Activated T-helper 2 cell treated with anti-CD3 and anti-CD28 coated beads, Interferon-gamma antibody, Interleukin-2, Interleukin-4, amounts not matched to agents 10 μg/mL and 5 μg/mL and 100 μg/mL, durations not matched to agents 14 hours and 24 hours and 36 hours (primary cell): ENCODE data around the gene GLP1R. TPM values are rescaled to one million over a fixed set of nuclear protein-coding genes. Genes with fewer than 3 reads are reported as not detected.
"Not testable (repeated sequence)": the region's sequence is repeated elsewhere in the genome, so short reads cannot be mapped to it uniquely, and the experiment has no call there.

Experiments used
- DNase-seq: peaks from one replicate; pipeline ENCODE4 v3.0.0; 2021; ENCODE audit warnings: low spot score
- H3K27ac Mint-ChIP-seq: one replicate; pipeline ENCODE4 v1.8.0; 2021; ENCODE audit warnings: mixed read lengths
- H3K27me3 Mint-ChIP-seq: one replicate; pipeline ENCODE4 v1.8.0; 2021; ENCODE audit warnings: low read depth, mixed read lengths
- H3K36me3 Mint-ChIP-seq: one replicate; pipeline ENCODE4 v1.8.0; 2021; ENCODE audit warnings: low read depth, mixed read lengths
- H3K4me1 Mint-ChIP-seq: one replicate; pipeline ENCODE4 v1.8.0; 2021; ENCODE audit warnings: low read depth, mixed read lengths
- H3K4me3 Mint-ChIP-seq: one replicate; pipeline ENCODE4 v1.8.0; 2021; ENCODE audit warnings: low read depth, mild to moderate bottlenecking, moderate library complexity, mixed read lengths
- H3K9me3 Mint-ChIP-seq: one replicate; pipeline ENCODE4 v1.8.0; 2021; ENCODE audit warnings: mixed read lengths
- intact Hi-C: fragments of 100-400 bp; cut with micrococcal nuclease; formaldehyde crosslinking; loops from one replicate; pipeline ENCODE4 v1.15.1; 2023
- total RNA-seq: library from RNA; stranded (reverse); gene quantifications from 2 replicates; pipeline ENCODE4 v1.2.3, GENCODE V29; 2022

GLP1R gene
- total RNA-seq, 1 donor from 2014 or later: 0.05 TPM

DNA sequence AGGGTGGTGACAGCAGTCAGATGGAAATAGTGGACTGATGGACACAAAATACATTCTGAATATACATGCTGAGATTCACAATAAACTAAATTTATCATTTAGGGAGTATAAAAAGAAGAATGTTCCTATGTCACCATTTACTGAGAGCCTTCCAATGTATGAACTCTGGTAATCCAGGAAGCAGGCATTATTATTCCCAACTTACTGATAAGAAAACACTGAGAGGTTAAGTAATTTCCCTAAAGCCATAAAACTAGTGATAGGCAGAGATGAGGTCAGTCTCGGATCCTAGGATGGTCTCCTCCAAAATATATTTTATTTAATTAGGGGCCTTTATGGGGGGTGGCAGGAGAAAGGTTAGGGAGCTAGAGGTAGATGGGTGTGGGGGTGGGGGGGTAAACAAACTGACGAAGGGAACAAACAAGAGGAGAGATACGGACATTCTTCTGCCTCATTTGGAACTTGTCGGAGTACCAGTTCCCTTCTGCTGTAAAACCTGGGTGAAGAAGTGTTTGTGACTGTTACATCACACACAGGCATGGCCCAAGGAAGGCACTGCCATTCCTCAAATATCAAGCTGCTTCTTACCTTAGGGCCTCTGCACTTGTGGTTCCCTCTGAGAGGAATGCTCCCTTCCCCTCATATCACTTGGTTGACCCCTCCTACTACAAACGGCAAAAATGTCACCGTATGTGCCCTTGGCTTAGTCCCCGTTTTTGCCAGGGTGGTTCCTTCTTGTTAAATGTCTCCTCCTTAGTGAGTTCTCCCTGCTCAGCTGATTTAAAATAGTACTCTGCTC lies 59.7 kb downstream of the GLP1R start:
- Mint-ChIP-seq H3K4me3 (no peak overlapping the region), H3K36me3 (peaks cover 70% of the 10 kb centered on the region), H3K4me1 (peaks cover 50% of the 10 kb centered on the region), H3K27me3 (no peaks in the 10 kb centered on the region), H3K27ac (no peak overlapping the region), H3K9me3 (no peaks in the 10 kb centered on the region)
- DNase-seq: no peak
- intact Hi-C loops: no loop called here

DNA sequence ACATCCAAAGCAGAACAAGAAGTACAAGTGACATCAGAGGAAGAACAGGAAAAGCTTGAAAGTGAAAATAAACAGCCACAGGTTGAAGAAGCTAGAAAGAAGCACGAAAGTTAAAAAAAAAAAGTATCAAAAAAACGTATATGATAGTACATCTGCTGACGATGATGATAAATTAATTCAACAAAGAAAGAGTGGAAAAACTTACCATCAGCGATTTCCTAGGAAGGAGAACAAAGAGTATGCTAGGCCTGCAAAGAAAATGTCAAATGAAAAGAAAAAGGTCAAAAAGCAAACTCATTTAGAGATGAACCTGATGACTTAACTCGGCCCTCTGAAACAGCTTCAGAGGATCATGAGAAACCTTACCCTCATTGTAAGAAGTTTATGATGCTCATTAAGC lies 62.7 kb downstream of the GLP1R start:
- H3K36me3 Mint-ChIP-seq: peaks cover 44% of the 10 kb centered on the region

DNA sequence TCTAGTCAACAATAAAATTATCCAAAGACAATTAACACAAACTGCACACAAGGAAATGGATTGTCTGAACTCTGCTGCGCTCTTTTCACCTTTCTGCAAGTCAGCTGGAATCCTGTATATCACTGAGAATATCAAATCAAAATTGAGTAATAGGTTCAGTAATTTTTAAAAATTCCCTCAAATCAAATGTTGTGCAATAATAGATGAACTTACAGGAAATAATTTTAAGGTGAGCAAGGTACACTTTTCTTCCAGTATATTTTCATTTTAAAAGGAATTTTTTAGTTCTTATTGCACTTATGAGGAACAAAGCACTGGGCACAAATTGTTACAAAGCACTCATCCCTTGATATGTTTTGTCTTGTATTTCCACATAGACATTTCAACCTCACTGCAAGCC lies 65.2 kb downstream of the GLP1R start:
- intact Hi-C loops: loop anchor here (5.0 to 10.0 kb wide), 5 partner anchors 81 to 1961 kb away; partner anchors contain the start of genes DNAH8, NFYA and OARD1

More for the DNA sequence above, 62.7 kb downstream of the GLP1R start:
- Mint-ChIP-seq H3K27me3 (no peaks in the 10 kb centered on the region), H3K9me3 (no peaks in the 10 kb centered on the region), H3K4me3 (peak overlapping the region; percentile 93), H3K27ac (peak overlapping the region; percentile 100), H3K4me1 (peaks cover 63% of the 10 kb centered on the region)
- intact Hi-C loops: loop anchor here (1.0 to 10.0 kb wide), 8 partner anchors 25 to 1964 kb away; partner anchors contain the start of genes DNAH8, NFYA and OARD1
- DNase-seq: no peak

DNA sequence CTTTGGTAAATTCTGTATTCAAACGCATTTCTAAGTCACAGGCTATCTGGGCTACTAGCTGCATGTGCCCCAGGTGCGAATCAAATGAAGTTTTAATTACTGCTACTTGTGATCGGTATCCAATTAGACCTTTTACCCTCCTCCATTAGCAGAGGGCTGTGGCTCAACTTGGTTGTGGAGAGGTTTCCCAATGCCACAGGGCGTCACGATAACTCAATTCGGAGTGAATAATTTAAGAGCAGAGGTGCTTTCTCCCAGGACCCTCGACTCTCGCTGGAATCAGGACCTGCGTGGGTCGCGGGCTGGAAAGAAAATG lies 65.8 kb downstream of the GLP1R start:
- intact Hi-C loops: loop anchor here (5.0 to 10.0 kb wide), 5 partner anchors 82 to 1960 kb away; partner anchors contain the start of genes DNAH8, NFYA and OARD1
- H3K27me3 Mint-ChIP-seq: no peaks in the 10 kb centered on the region

More for the DNA sequence above, 65.2 kb downstream of the GLP1R start:
- peak overlapping the region; percentile 99 for H3K27ac Mint-ChIP-seq
- peaks cover 24% of the 10 kb centered on the region for H3K36me3 Mint-ChIP-seq
- H3K9me3 Mint-ChIP-seq: no peaks in the 10 kb centered on the region
- peaks cover 62% of the 10 kb centered on the region for H3K4me1 Mint-ChIP-seq
- DNase-seq: no peak
- H3K27me3 Mint-ChIP-seq: no peaks in the 10 kb centered on the region
- H3K4me3 Mint-ChIP-seq: peak overlapping the region; percentile 93

DNA sequence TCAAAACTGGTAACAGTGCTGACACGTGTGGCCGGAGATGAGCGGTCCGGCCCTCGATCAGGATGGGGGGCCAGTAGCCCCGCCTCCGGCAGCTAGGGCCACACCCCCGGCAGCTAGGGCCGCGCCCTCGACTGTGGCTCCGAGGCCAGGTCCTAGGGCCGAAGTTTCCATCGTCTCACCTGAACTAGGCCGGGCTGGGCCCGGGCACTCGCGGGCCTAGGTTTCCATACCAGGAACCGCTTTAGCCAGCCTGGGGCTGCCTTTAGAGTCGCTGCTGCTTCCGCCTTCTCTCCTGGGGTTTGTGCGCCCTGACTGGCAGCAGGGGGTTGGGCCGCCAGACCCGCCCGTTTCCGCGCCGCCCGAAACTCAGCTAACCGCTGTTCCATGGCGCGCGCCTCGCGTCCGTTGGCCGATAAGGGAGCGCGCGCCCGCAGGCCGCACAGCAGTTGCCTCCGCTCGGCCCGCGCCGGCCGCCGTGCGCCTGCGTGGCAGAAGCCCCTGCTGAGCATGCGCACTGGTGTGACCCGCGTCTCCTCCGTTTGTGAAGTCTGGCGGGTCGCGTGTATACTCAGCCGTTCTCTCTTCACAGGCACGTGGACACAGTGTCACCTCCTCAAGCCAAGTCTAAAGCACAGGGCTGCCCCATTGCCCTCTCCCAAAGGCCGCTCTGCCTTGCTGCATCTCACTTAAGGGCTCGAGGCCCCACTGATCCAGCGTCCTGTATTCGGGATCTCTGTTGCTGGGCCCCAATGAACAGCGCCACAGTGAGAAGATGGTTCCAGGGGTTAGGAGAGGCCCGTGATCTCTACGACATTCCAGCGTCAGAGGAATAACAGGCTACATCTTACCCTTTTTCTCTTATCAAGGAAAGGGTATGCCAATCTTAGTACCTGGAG lies 66.4 kb downstream of the GLP1R start, which contains the start of gene SAYSD1:
TSS of gene SAYSD1 (minus strand) at position 483 of the 896 bp plus-strand sequence. CDS start at position 386, 97 bp downstream.
- Mint-ChIP-seq H3K27ac (peak within 1 kb of the TSS; percentile 99), H3K4me3 (peak within 1 kb of the TSS; percentile 93), H3K9me3 (no peaks in the 10 kb centered on the region), H3K36me3 (peaks cover 19% of the 10 kb centered on the region), H3K27me3 (no peaks in the 10 kb centered on the region), H3K4me1 (peaks cover 57% of the 10 kb centered on the region)
- peak; percentile 93 for DNase-seq
- intact Hi-C loops: loop anchor here (1.0 to 10.0 kb wide), 7 partner anchors 38 to 1960 kb away; partner anchors contain the start of genes DNAH8, KCNK5, NFYA and OARD1

More for the DNA sequence above, 65.8 kb downstream of the GLP1R start:
- Mint-ChIP-seq H3K27ac (peak overlapping the region; percentile 99), H3K36me3 (peaks cover 19% of the 10 kb centered on the region), H3K4me3 (peak overlapping the region; percentile 93), H3K4me1 (peaks cover 57% of the 10 kb centered on the region), H3K9me3 (no peaks in the 10 kb centered on the region)
- DNase-seq: no peak

DNA sequence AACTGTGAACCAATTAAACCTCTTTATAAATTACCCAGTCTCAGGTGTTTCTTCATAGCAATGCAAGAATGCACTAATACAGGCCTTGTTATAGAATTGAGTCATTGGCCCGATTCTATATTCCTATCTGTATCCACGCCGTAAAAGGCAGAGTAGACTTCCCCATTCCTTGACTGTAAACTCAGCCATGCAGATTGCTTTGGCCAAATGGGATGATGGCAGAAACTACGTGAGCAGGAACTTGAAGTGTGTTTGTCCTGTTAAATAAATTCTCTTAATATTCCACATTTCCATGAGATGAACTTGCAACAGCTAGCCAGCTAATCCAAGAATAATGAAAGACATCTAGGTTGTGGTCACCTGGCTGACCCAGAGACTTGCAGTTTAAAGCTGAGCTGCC lies 70.3 kb downstream of the GLP1R start:
- Mint-ChIP-seq H3K4me3 (no peak overlapping the region), H3K36me3 (no peaks in the 10 kb centered on the region), H3K27me3 (peaks cover 19% of the 10 kb centered on the region), H3K27ac (no peak overlapping the region), H3K9me3 (no peaks in the 10 kb centered on the region), H3K4me1 (peaks cover 19% of the 10 kb centered on the region)
- no peak for DNase-seq
- intact Hi-C loops: loop anchor here (10.0 kb wide), 4 partner anchors 244 to 1956 kb away; partner anchors contain the start of genes DNAH8, NFYA and OARD1

DNA sequence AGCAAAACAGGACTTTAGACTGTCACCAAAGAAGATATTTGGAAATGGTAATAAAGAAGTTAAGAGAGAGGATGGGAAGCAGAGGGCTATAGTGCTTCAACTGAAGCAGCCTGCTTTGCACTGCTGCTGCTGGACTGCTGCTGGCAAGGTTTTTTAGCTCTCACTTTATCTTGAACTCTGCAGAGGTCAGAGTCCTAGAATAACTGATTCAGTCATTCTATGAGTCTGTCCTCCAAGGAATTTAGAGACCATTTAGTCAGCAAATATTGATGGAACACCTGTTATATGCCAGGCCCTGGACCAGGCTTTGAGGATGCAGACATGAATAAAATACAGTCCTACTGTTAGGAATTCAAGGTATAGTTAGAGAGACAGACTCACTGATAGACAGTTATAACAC lies 75.5 kb downstream of the GLP1R start:
- intact Hi-C loops: no loop called here
- Mint-ChIP-seq H3K27me3 (peaks cover 21% of the 10 kb centered on the region), H3K4me3 (no peak overlapping the region), H3K27ac (no peak overlapping the region), H3K9me3 (no peaks in the 10 kb centered on the region), H3K4me1 (no peaks in the 10 kb centered on the region), H3K36me3 (no peaks in the 10 kb centered on the region)
- no peak for DNase-seq

DNA sequence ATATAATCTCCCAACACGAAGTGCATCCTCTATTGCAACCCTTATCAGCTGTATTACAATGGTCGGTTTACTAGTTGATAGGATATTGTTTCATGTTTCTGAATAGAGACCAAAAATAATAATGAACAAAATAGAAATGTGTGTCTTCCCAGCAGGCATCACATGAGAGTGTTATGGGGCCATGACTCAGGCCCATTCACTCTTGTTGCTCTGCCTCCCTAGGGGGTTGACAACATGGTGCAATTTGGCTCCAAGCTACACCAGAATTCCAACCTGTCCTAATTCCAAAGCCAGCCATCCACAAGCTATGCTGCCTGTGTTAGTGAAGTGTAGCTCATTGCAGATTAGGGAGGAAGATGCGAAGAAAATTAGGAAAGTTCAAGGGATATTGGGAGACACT lies 79.5 kb downstream of the GLP1R start:
- peaks cover 5% of the 10 kb centered on the region for H3K27me3 Mint-ChIP-seq
- no peak overlapping the region for H3K27ac Mint-ChIP-seq
- intact Hi-C loops: no loop called here
- no peaks in the 10 kb centered on the region for H3K4me1 Mint-ChIP-seq
- H3K4me3 Mint-ChIP-seq: no peak overlapping the region
- H3K36me3 Mint-ChIP-seq: no peaks in the 10 kb centered on the region
- no peaks in the 10 kb centered on the region for H3K9me3 Mint-ChIP-seq
- DNase-seq: no peak

DNA sequence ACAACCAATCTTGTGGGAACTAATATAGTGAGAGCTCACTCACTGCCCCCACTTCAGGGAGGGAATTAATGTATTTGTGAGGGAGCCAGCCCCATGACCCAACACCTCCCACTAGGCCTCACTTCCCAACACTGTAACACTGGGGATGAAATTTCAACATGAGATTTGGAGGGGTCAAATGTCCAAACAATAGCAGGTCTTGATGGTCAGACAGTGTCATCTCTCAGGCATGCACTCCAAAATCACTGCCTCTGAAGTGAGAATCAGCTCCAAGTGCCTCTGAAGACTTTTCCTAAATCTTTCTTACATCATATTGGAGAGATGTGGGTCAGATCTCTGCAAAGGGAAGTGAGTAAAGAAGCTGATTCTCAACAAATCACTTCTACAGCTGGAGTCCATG lies 80.3 kb downstream of the GLP1R start:
- intact Hi-C loops: no loop called here
- no peak overlapping the region for H3K4me3 Mint-ChIP-seq
- no peaks in the 10 kb centered on the region for H3K4me1 Mint-ChIP-seq
- H3K36me3 Mint-ChIP-seq: no peaks in the 10 kb centered on the region
- H3K9me3 Mint-ChIP-seq: no peaks in the 10 kb centered on the region
- no peak overlapping the region for H3K27ac Mint-ChIP-seq
- H3K27me3 Mint-ChIP-seq: peaks cover 3% of the 10 kb centered on the region
- no peak for DNase-seq

DNA sequence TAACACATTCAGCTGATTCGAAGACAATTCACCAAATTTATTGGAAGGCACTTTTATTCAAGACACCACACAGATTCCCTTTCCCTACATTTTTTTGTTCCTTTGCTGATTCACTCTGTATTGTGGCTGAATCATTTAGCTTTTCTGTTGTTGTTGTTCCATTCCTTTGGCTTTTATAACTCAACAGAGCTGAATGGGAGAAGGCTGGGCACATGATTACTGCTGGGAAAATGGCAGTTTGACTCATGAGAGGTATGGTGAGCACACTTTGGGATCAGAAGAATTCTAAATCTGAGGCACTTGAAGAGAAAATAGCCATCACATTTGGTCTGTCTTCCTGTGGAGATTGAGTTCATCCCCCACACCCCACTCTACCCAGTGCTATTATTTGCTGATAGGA lies 82.1 kb downstream of the GLP1R start:
- no peak for DNase-seq
- intact Hi-C loops: no loop called here
- no peaks in the 10 kb centered on the region for H3K27me3 Mint-ChIP-seq
- H3K4me1 Mint-ChIP-seq: no peaks in the 10 kb centered on the region
- H3K9me3 Mint-ChIP-seq: no peaks in the 10 kb centered on the region
- H3K4me3 Mint-ChIP-seq: no peak overlapping the region
- H3K27ac Mint-ChIP-seq: no peak overlapping the region
- H3K36me3 Mint-ChIP-seq: no peaks in the 10 kb centered on the region

DNA sequence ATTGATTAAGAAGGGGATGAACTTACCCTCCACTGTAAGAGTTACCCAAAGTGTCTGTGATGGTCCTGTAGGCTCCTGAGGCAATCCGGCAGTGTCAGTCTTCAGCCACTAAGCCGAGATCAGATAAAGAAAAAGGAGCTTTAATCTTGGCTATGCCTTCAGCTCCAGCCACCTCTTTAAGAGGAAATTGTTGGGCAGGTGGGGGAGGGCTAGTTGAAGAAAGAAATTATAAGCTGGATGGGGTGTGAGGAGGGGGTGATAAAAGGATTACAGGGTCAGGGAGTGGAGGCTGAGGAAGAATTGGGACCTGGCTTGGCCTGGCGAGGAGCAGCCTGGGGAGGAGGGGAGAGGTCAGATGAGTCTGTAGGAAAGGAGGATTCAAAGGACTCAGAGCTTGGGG lies 86.2 kb downstream of the GLP1R start:
- H3K4me3 Mint-ChIP-seq, H3K36me3 Mint-ChIP-seq, intact Hi-C loops, H3K9me3 Mint-ChIP-seq, H3K27ac Mint-ChIP-seq, H3K4me1 Mint-ChIP-seq, H3K27me3 Mint-ChIP-seq, DNase-seq: not testable (repeated sequence)

DNA sequence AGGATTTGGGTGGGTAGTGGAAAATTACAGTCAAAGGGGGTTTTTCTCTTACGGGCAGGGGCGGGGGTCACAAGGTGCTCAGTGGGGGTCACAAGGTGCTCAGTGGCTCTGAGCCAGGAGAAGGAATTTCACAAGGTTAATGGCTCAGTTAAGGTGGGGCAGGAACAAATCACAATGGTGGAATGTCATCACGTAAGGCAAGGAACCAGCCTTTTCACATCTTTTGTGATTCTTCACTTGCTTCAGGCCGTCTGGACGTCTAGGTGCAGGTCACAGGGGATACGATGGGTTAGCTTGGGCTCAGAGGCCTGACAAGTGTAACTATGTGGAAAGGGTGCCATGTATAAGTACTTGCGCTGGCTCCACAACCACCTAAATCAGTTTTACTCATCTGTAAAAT lies 87.6 kb downstream of the GLP1R start:
- intact Hi-C loops: not testable (repeated sequence)

More for the DNA sequence above, 87.6 kb downstream of the GLP1R start:
- not testable (repeated sequence) for H3K4me1 Mint-ChIP-seq, H3K27me3 Mint-ChIP-seq, H3K36me3 Mint-ChIP-seq, DNase-seq, H3K27ac Mint-ChIP-seq, H3K9me3 Mint-ChIP-seq, H3K4me3 Mint-ChIP-seq
